ENCODE data around the gene LNP1. TPM values are rescaled to one million over a fixed set of nuclear protein-coding genes. Genes with fewer than 3 reads are reported as not detected.

The LNP1 gene
- total RNA-seq, 1 experiment from 2014 or later: 1.2 TPM

GRCh38 chr3:100424261-100424660 lies 22.9 kb downstream of the LNP1 start:
- no TSS peak for BruUV-seq (replicated peaks)
- Mint-ChIP-seq H3K9me3 (ENCODE audit: unreplicated experiment) (no peaks in the 10 kb centered on the region), H3K4me3 (ENCODE audit: unreplicated experiment) (no peak overlapping the region), H3K27ac (ENCODE audit: low read depth, unreplicated experiment) (no peak overlapping the region), H3K36me3 (ENCODE audit: insufficient read depth, unreplicated experiment) (no peaks in the 10 kb centered on the region), H3K4me1 (ENCODE audit: insufficient read depth, unreplicated experiment) (peaks cover 4% of the 10 kb centered on the region), H3K27me3 (ENCODE audit: insufficient read depth, unreplicated experiment) (no peaks in the 10 kb centered on the region)
- TF ChIP-seq CTCF (IDR thresholded peaks at IDR 0.05; ENCODE audit: unreplicated experiment): no peak
- CTCF ChIA-PET: interaction anchor here (0.6 to 1.5 kb wide), 2 partner anchors 20 to 24 kb away, joined by 3 read pairs; no protein-coding TSS in a partner anchor
- intact Hi-C loops (cut with micrococcal nuclease): no loop called here
- POLR2A ChIA-PET: interaction anchor here (1.3 to 1.9 kb wide), 2 partner anchors 12 to 22 kb away, joined by 3 to 16 read pairs; partner anchors contain the start of genes LNP1 and TOMM70
- no peak for DNase-seq (ENCODE audit: unreplicated experiment)

GRCh38 chr3:100425316-100425715 lies 24.0 kb downstream of the LNP1 start:
- no TSS peak for BruUV-seq (replicated peaks)
- no peak for TF ChIP-seq CTCF (IDR thresholded peaks at IDR 0.05; ENCODE audit: unreplicated experiment)
- no peaks in the 10 kb centered on the region for H3K9me3 Mint-ChIP-seq (ENCODE audit: unreplicated experiment)
- peak; percentile 58 for DNase-seq (ENCODE audit: unreplicated experiment)
- no peaks in the 10 kb centered on the region for H3K27me3 Mint-ChIP-seq (ENCODE audit: insufficient read depth, unreplicated experiment)
- H3K36me3 Mint-ChIP-seq (ENCODE audit: insufficient read depth, unreplicated experiment): no peaks in the 10 kb centered on the region
- no peak overlapping the region for H3K27ac Mint-ChIP-seq (ENCODE audit: low read depth, unreplicated experiment)
- H3K4me3 Mint-ChIP-seq (ENCODE audit: unreplicated experiment): no peak overlapping the region
- intact Hi-C loops (cut with micrococcal nuclease): no loop called here
- peaks cover 4% of the 10 kb centered on the region for H3K4me1 Mint-ChIP-seq (ENCODE audit: insufficient read depth, unreplicated experiment)
- ChIA-PET CTCF (interaction anchor here (0.8 to 1.5 kb wide), 4 partner anchors 13 to 109 kb away, joined by 3 read pairs; no protein-coding TSS in a partner anchor), POLR2A (interaction anchor here (1.0 to 1.9 kb wide), 3 partner anchors 13 to 26 kb away, joined by 3 to 16 read pairs (median 3); partner anchors contain the start of genes LNP1 and TOMM70)

DNA sequence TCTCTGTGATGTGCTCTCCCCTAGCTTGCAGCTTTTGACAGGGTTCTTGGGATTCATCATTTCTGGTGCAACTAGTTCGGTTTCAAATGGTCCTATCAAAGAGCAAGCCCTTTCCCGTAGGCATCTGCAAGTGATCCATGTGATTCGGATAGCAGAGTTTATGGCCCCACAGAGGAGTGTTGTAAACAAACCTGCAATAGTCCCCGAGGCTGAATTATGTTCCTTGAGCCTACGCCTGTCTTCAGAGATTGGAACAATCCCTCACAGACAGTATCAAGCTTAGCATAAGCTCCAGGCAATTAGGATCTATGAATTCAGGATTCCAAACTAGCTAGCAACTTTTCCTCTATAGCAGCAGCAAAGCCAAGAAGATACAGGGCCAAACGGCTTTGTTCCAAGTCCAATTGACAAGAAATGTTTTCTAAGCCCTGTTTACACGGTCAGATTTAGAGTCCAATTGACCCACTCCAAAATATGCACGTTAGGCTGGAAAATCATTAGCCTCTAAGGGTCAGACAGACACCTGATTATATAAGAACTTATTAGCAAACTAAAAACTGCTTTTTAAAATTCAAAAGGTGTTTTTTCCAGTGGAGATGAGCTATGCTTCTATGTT lies 24.8 kb downstream of the LNP1 start:
- Mint-ChIP-seq H3K4me1 (ENCODE audit: insufficient read depth, unreplicated experiment) (peaks cover 4% of the 10 kb centered on the region), H3K9me3 (ENCODE audit: unreplicated experiment) (no peaks in the 10 kb centered on the region), H3K27ac (ENCODE audit: low read depth, unreplicated experiment) (no peak overlapping the region), H3K36me3 (ENCODE audit: insufficient read depth, unreplicated experiment) (no peaks in the 10 kb centered on the region), H3K4me3 (ENCODE audit: unreplicated experiment) (no peak overlapping the region), H3K27me3 (ENCODE audit: insufficient read depth, unreplicated experiment) (no peaks in the 10 kb centered on the region)
- no peak for DNase-seq (ENCODE audit: unreplicated experiment)
- TF ChIP-seq CTCF (IDR thresholded peaks at IDR 0.05; ENCODE audit: unreplicated experiment): no peak
- intact Hi-C loops (cut with micrococcal nuclease): no loop called here
- ChIA-PET POLR2A (interaction anchor here (1.9 kb wide), 1 partner anchor 24 kb away, joined by 16 read pairs; the partner anchor contains the start of genes LNP1 and TOMM70), CTCF (interaction anchor here (0.6 to 1.7 kb wide), 6 partner anchors 12 to 875 kb away, joined by 3 to 7 read pairs (median 3); no protein-coding TSS in a partner anchor)
- no TSS peak for BruUV-seq (replicated peaks)

DNA sequence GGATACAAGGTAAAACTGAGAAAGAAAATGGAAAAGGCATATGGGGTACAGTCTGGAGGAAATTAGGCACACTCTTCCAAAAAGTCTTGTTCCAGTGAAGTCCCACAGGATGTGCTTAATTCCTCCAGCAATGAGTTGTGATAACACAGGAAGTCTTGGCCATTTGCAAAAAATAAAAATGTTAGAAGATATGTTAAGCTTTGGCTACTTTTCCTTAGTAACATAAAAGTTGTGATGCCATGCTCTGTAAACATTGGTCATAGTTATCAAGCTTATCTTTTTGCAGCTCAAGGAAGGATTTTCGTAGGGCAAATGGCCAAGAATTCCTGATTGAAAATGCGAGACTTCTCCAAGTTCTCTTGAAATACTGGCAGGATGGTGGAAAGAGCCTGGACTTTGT lies 26.4 kb downstream of the LNP1 start:
- intact Hi-C loops (cut with micrococcal nuclease): no loop called here
- no peaks in the 10 kb centered on the region for H3K27me3 Mint-ChIP-seq (ENCODE audit: insufficient read depth, unreplicated experiment)
- H3K4me3 Mint-ChIP-seq (ENCODE audit: unreplicated experiment): no peak overlapping the region
- POLR2A ChIA-PET: interaction anchor here (1.4 kb wide), 1 partner anchor 26 kb away, joined by 5 read pairs; the partner anchor contains the start of genes LNP1 and TOMM70
- H3K36me3 Mint-ChIP-seq (ENCODE audit: insufficient read depth, unreplicated experiment): no peaks in the 10 kb centered on the region
- CTCF ChIA-PET: interaction anchor here (0.6 to 1.2 kb wide), 4 partner anchors 36 to 1120 kb away, joined by 3 read pairs; no protein-coding TSS in a partner anchor
- TF ChIP-seq CTCF (IDR thresholded peaks at IDR 0.05; ENCODE audit: unreplicated experiment): no peak
- H3K4me1 Mint-ChIP-seq (ENCODE audit: insufficient read depth, unreplicated experiment): peaks cover 4% of the 10 kb centered on the region
- DNase-seq (ENCODE audit: unreplicated experiment): no peak
- no peaks in the 10 kb centered on the region for H3K9me3 Mint-ChIP-seq (ENCODE audit: unreplicated experiment)
- H3K27ac Mint-ChIP-seq (ENCODE audit: low read depth, unreplicated experiment): no peak overlapping the region
- no TSS peak for BruUV-seq (replicated peaks)
